H54 (cell line): ENCODE measurements around the gene FBXL16.
"Not testable (repeated sequence)": the region's sequence is repeated elsewhere in the genome, so short reads cannot be mapped to it uniquely, and the experiment has no call there.

Experiments used
- DNase-seq: peaks from one replicate; pipeline ENCODE4 v3.0.0; 2011; ENCODE audit warnings: low spot score, mixed read lengths; ENCODE audit not compliant: insufficient read length
- FAIRE-seq: peaks from 3 replicates; lab custom pipeline; 2011; peaks lifted over from hg19 to GRCh38; lab: Jason Lieb, UNC
- POLR2A ChIP-seq: IDR thresholded peaks from 2 replicates; pipeline ENCODE4 v1.6.1; 2011; ENCODE audit warnings: low read depth, mild to moderate bottlenecking, low read length

Gene FBXL16

DNA sequence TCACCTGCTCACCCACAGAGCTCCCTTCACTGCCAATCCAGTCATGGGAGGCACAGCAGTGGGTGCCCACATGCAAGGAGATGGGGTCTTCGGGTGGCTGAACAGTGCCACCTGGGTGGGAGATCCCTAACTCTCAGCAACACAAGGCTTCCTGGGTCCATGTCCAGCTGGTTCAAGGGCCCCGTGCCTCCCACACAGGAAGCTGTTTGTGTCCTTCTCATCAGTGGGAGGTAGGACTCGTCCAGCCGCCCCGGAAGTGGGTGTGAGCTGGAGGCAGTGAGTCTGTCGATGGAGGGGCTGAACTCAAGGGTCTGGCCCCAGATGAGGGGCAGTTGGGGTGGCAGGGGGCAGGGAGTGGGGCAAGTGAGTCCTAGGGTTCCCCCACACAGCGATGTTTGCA lies 1.6 kb downstream of the FBXL16 start:
- TF ChIP-seq POLR2A = no peak
- no peak for FAIRE-seq
- DNase-seq = no peak

DNA sequence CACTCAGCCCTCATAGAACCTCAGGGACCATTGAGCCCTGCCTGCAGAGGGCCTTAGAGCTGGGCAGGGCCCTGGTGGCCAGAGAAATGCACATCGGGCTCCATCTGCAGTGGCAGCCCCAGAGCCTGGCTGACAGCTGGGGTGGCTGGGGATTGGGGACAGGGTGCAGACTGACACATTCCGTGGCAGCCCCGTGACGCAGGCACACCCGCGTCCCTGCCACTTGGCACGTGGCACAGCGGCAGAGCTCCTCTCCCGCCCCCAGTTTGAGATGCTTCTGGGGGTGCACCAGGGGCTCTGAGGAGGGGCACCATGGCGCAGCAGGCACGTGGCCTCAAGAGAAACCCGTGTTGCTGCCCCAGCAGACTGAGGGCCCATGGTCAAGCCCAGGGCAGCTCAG lies 2.2 kb downstream of the FBXL16 start:
- FAIRE-seq = no peak
- no peak for DNase-seq
- no peak for TF ChIP-seq POLR2A

DNA sequence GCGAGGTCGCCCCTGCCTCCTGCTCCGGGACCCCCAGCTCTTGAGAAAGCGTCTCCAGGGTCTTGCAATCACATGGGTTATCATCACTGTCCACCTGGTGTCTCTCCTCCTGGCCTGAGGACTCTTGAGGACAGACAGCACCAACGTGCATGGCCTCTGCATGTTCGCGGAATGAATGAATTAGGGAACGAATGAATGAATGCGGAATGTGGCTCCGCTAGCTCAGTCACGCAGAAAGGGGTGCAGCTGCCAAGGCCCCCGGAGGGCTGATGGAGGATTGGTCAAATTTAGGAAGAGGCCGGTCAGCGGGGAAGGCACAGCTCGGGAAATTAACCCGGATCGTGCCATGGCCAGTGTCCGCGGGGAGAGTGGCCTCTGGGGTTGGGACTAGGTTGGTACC lies 3.3 kb downstream of the FBXL16 start:
- TF ChIP-seq POLR2A = no peak
- DNase-seq (no peak), FAIRE-seq (no peak)

DNA sequence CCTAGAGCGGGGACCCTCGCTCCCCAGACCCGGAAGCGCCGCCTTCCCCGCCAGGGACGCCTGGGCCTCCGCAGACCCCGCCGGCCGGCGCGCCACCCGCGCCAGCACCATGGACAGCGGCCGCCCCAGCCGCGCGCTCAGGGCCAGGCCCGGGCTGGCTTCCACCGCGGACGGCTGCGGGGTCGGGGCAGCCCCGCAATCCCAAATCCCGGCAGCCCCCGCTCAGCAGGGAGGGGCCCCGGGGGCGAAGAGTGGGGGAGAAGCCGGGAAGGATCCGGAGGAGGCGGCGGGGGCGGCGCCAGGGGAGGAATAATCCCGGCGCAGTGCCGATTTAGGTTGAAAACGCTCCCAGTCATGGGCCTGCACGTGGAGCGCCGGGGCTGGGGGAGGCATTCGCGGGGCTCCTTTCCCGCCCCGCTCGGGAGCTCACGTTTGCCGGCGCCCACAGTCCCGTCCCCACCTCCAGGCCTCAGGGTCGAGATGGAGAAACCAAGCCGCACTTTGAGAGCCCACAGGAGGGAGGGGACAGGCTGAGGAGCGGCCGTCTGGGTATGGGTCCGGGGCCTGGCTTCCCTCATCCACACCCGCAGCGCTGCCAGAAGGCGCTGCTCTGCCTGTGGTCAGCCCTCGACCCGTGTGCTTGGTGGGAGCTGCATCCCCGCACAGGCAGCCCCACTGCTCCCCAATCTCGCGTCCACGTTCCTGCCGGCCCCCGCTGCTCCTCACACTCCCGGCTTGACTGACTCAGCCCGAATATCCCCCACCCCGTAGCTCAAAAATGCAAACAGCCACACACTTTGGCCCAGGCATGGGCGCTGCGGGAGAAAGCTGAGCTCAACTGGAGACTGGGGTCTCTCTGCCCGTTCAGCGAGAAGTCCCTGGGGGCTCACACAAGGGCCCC lies 4.7 kb downstream of the FBXL16 start:
- FAIRE-seq (no peak), DNase-seq (no peak)
- no peak for TF ChIP-seq POLR2A

DNA sequence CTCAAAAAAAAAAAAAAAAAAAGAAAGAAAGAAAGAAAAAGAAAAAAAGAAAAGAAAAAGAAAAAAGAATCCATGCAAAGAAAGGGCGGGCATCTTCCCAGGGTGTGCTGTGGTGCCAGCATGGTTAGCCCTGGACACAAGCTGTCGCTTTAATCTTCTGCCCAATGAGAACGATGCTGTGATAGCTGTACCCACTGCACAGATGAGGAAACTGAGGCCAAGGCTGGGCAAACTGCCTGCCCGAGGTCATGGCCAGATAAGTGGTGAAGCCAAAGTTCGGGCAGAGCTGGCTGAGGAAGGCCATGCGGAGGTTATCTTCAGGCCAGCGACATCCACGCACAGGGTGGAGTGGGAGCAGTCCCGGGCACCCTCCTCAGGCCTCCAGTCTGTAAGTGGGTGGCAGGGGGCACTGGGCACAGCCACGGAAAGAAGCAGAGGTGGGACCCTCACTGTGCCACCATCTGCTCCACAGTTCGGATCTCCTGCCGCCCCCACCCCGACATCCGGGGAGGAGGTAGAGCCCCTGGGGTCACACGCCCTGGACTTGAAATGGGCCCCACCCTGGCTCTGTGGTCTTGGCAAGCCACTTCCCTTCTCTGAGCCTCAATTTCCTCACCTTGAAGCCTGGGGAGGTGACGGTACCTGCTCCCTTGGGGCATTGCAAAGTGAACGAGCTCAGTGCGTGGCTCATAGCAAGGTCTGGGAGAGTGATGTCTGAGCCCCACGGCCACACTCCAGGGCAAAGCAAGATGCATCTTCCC lies 6.5 kb downstream of the FBXL16 start:
- no peak for TF ChIP-seq POLR2A
- no peak for FAIRE-seq
- DNase-seq = no peak

DNA sequence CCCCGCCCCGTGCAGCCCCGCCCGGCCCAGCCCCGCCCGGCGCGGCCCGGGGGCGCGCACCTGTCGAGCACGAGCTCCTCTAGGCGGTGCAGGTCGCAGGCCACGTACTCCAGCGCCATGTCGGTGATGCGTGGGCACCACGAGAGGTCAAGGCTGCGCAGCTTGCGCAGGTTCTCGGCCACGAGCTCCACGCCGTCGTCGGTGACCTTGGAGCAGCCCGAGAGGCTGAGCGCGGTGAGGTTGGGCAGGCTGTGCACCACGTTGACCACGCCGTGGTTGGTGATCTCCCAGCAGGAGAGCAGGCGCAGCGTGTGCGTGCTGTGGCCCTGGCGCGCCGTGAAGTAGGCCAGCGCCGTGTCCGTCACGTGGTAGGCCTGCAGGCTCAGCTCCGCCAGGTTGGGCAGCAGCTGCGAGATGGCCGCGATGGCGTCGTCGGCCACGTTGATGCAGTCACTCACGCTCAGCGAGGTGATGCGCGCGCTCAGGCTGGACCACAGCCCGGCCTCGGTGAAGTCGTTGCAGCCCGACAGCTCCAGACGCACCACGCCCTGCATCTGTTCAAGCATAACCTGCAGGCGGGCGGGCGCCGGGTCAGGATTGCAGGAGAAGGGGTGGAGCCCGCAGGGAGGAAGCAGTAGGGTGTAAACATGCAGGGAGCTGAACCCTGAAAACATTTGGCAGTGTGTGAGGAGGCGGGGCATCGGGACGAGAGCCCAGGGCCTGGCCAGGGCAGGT lies 10.1 kb downstream of the FBXL16 start:
- DNase-seq (no peak), FAIRE-seq (no peak)
- no peak for TF ChIP-seq POLR2A

DNA sequence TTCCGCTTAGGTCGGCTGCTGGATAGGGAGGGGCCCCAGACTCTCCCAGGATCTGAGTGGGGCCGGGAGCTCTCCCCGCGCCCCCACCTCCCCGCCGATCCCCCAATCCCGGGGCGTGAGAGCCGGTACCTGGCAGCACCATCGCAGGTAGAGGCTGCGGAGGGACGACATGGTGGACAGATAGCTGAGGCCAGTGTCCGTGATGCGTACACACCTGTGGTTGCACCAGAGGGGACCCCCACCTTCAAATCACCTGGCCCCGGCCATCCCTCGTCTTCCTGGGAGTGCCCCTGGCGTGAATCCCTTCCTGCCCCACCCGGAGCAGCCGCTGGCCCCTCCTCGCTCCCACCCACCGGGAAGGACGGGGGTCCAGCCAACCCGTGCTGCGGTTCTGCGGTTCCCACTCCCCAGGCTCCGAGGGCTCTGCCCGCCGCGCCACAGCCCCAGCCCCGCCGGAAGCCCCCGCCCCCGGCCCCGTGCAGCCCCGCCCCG lies 10.7 kb downstream of the FBXL16 start:
- no peak for TF ChIP-seq POLR2A
- DNase-seq (no peak), FAIRE-seq (no peak)

DNA sequence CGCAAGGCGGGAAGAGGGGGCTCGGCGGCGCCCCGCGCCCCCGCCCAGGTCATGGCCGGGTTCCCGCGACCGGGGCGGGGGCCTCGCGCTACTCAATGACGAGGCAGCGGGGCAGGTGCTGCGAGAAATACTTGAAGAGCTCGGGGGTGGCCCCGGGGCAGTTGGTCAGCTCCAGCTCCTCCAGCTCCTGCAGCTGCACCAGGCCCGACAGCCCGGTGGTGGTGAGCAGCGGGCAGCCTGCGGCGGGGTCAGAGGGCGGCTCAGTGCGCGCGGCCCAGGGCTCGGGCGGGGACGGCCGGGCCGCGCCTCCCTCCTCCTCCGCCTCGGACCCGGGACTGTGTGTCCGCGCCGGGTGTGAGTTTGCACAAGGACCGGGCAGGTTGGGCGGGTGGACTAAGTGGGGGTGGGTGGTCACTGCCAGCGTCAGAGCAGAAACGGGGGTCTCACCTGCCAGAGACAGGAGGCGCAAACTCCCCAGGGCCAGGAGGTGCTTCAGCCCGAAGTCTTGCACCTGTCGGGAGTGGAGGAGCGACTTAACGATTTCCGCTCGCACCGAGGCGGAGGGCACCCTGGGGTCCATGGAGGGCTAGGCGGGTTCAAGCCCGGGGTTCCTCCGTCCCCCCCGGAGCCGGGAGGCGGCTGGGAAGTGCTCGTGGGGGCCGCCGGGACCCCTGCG lies 11.3 kb downstream of the FBXL16 start:
- FAIRE-seq = no peak

DNA sequence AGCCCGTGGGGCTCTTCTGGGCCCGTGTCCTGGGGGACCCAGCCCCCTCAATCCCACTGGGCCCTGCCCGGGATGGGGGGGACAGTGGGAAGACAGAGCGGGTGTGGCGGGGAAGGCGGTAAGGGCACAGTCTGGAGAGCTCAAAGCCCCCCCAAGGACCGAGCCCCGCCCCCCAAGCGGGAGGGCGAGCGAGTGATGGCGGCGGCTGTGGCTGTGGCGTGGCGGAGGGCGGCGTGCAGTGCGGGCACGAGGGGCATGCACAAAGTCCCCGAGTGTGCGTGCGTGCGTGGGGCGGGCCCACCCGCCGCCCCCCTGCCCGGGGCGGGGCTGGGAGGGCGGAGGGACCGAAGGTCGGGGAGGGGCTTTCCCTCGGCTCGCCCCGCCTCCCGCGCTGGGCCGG lies 11.8 kb downstream of the FBXL16 start:
- DNase-seq = no peak
- no peak for TF ChIP-seq POLR2A
- FAIRE-seq = no peak

More for the DNA sequence above, 11.3 kb downstream of the FBXL16 start:
- DNase-seq = no peak
- no peak for TF ChIP-seq POLR2A

DNA sequence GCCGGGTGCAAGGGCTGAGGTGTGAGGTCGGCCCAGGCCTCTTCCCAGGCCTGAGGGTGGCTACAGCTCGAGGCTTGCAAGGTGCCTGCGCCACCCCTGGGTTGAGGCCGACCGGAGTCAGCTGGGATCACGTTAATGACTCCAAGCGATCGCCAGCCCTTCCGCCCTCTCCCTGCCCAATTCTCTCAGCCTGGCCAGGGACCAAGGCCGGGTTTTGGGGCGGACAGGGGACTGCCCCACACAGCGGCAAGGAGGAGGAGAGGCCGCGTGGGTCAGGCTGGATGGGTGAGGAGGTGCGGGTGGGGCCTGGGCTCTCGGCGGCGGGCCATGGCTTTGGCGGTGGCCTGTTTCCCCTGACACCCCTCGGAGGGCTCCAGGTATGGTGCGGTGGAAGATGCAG lies 12.2 kb downstream of the FBXL16 start:
- TF ChIP-seq POLR2A = no peak
- FAIRE-seq (no peak), DNase-seq (no peak)

DNA sequence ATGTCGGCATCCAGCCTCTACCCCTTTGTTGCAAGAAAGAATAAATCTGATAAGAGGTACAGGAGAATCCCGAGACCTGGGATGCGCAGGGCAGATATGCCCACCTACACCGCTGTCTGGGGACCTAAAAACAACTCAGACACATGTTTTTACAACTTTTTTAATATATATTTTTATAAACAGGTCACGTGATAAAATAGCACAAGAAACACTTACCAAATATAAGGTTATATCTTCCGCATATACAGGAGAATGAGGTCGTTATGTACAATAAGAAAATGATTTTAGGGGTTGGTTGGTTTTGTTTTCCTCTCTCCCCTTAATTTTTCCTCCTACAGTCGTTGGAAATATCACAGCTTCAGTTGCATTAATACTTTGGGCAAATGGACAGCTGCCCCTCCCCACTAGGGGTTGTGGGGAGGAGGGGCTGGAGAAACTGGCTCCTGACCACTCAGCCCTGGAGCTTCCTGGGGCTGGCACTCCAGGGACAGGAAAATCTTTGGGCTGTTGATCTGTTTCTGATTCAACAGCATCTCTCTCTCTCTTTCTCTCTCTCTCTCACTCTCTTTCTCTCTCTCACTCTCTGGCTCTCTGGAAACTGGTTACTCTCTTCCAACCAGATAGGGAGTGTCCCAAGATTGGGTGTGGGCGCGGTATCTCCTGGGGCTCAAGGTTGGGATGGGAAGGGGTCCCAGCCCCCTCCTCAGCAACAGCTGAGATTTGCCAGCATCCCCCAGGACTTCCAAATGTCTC lies 13.1 kb downstream of the FBXL16 start:
- no peak for FAIRE-seq
- TF ChIP-seq POLR2A = no peak
- DNase-seq = no peak

DNA sequence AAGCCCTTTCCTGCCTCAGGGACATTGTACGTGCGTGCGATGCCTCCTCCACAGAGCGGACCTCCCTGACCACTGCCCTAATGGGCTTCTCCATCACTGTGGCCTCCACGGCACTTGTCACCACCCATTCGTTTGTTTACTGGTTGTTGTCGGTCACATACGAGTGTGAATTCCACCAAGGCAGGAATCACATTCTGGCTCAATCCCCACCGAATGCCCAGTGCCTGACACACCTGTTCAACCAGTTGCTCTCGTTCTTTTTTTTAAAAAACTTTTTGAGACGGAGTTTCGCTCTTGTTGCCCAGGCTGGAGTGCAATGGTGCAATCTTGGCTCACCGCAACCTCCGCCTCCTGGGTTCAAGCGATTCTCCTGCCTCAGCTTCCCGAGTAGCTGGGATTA lies 14.4 kb downstream of the FBXL16 start:
- not testable (repeated sequence) for DNase-seq, FAIRE-seq
